Measurements from ENCODE around the gene PTGDS. TPM values are rescaled to one million over a fixed set of nuclear protein-coding genes. Genes with fewer than 3 reads are reported as not detected.

PTGDS gene
- polyA plus RNA-seq, 1 donor from 2014 or later: 2.0 TPM

GRCh38 chr9:136997371-136997770 is 20.1 kb downstream of the PTGDS start:
- H3K27ac ChIP-seq (ENCODE audit: low read length): no peak overlapping the region
- no peak overlapping the region for H3K9ac ChIP-seq (ENCODE audit: low read length)
- no peaks in the 10 kb centered on the region for H3K79me2 ChIP-seq (replicated peaks; ENCODE audit: insufficient read depth, low read length)
- no peaks in the 10 kb centered on the region for H3K9me3 ChIP-seq (ENCODE audit: low read length)
- no peak for TF ChIP-seq TAF1 (IDR thresholded peaks at IDR 0.05; ENCODE audit: low read depth)
- no peak for TF ChIP-seq EZH2 (IDR thresholded peaks at IDR 0.05; ENCODE audit: borderline replicate concordance, insufficient read depth, low read length, poor library complexity, severe bottlenecking)
- no peak for TF ChIP-seq CTCF (IDR thresholded peaks at IDR 0.05; ENCODE audit: poor library complexity, severe bottlenecking)
- TF ChIP-seq RAD21 (conservative IDR thresholded peaks at IDR 0.05): no peak
- no peak for TF ChIP-seq REST (IDR thresholded peaks at IDR 0.05; ENCODE audit: borderline replicate concordance)
- TF ChIP-seq MXI1 (conservative IDR thresholded peaks at IDR 0.05; ENCODE audit: poor library complexity, severe bottlenecking): no peak
- TF ChIP-seq EP300 (conservative IDR thresholded peaks at IDR 0.05; ENCODE audit: poor library complexity, severe bottlenecking): no peak
- H3K9me2 ChIP-seq (ENCODE audit: insufficient read depth, low read length): no peaks in the 10 kb centered on the region
- no peak overlapping the region for H2AFZ ChIP-seq (ENCODE audit: low read depth, low read length)
- H3K4me3 ChIP-seq (ENCODE audit: low read length): no peak overlapping the region
- H4K20me1 ChIP-seq (ENCODE audit: insufficient read depth): no peaks in the 10 kb centered on the region
- H3K36me3 ChIP-seq (ENCODE audit: insufficient read depth, low read length): no peaks in the 10 kb centered on the region
- no peaks in the 10 kb centered on the region for H3F3A ChIP-seq (ENCODE audit: insufficient read depth, low read length, poor library complexity, severe bottlenecking)
- H3K4me2 ChIP-seq (ENCODE audit: low read length): no peak overlapping the region
- H3K27me3 ChIP-seq (ENCODE audit: insufficient read depth, low read depth, low read length): no peaks in the 10 kb centered on the region

GRCh38 chr9:136997830-136998234 is 20.5 kb downstream of the PTGDS start:
- no peaks in the 10 kb centered on the region for H3K27me3 ChIP-seq (ENCODE audit: insufficient read depth, low read depth, low read length)
- no peak overlapping the region for H3K27ac ChIP-seq (ENCODE audit: low read length)
- H2AFZ ChIP-seq (ENCODE audit: low read depth, low read length): no peak overlapping the region
- no peaks in the 10 kb centered on the region for H3K9me3 ChIP-seq (ENCODE audit: low read length)
- H3F3A ChIP-seq (ENCODE audit: insufficient read depth, low read length, poor library complexity, severe bottlenecking): no peaks in the 10 kb centered on the region
- no peaks in the 10 kb centered on the region for H3K36me3 ChIP-seq (ENCODE audit: insufficient read depth, low read length)
- H3K4me3 ChIP-seq (ENCODE audit: low read length): no peak overlapping the region
- H3K9ac ChIP-seq (ENCODE audit: low read length): no peak overlapping the region
- H3K4me2 ChIP-seq (ENCODE audit: low read length): no peak overlapping the region
- H3K79me2 ChIP-seq (replicated peaks; ENCODE audit: insufficient read depth, low read length): no peaks in the 10 kb centered on the region
- no peaks in the 10 kb centered on the region for H3K9me2 ChIP-seq (ENCODE audit: insufficient read depth, low read length)
- H4K20me1 ChIP-seq (ENCODE audit: insufficient read depth): no peaks in the 10 kb centered on the region
- TF ChIP-seq EP300 (conservative IDR thresholded peaks at IDR 0.05; ENCODE audit: poor library complexity, severe bottlenecking) (no peak), SMC3 (conservative IDR thresholded peaks at IDR 0.05; ENCODE audit: poor library complexity) (no peak), MXI1 (conservative IDR thresholded peaks at IDR 0.05; ENCODE audit: poor library complexity, severe bottlenecking) (no peak), REST (IDR thresholded peaks at IDR 0.05; ENCODE audit: borderline replicate concordance) (no peak), CTCF (IDR thresholded peaks at IDR 0.05; ENCODE audit: poor library complexity, severe bottlenecking) (no peak), TAF1 (IDR thresholded peaks at IDR 0.05; ENCODE audit: low read depth) (no peak), POLR2AphosphoS5 (IDR thresholded peaks at IDR 0.05) (no peak), EZH2 (IDR thresholded peaks at IDR 0.05; ENCODE audit: borderline replicate concordance, insufficient read depth, low read length, poor library complexity, severe bottlenecking) (no peak), RAD21 (conservative IDR thresholded peaks at IDR 0.05) (no peak)

All from neural cell (in vitro differentiated cells).